RPMI8226 (cell line): Measurements from ENCODE around the gene GPC6.

Experiments used
- DNase-seq: peaks from one replicate; pipeline ENCODE4 v3.0.0-alpha.2; 2015

Gene GPC6

GRCh38 chr13:93231867-93232266, 5.3 kb downstream of the GPC6 start:
- DNase-seq: no peak

- no peak for DNase-seq
Observed at GRCh38 chr13:93233997-93234416, 7.4 kb downstream of the GPC6 start.

DNA sequence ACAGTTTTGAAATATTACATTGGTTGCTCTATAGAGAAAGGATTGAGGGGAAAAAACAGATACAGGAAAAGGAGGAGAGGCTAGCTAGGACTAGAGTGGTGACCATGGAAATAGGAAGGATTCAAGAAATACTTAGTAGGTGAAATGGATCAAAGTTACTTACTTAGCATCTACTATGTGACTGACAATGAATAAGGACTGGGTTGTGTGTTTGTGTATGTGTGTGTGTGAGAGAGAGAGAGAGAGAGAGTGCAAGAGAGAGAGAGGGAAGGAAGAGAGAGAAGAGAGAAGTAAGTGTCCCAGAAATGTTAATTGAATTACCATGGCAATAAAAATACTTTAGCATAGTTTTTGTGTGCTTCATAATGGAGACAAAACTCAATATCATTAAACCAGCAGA, 7.9 kb downstream of the GPC6 start:
- DNase-seq: no peak

DNA sequence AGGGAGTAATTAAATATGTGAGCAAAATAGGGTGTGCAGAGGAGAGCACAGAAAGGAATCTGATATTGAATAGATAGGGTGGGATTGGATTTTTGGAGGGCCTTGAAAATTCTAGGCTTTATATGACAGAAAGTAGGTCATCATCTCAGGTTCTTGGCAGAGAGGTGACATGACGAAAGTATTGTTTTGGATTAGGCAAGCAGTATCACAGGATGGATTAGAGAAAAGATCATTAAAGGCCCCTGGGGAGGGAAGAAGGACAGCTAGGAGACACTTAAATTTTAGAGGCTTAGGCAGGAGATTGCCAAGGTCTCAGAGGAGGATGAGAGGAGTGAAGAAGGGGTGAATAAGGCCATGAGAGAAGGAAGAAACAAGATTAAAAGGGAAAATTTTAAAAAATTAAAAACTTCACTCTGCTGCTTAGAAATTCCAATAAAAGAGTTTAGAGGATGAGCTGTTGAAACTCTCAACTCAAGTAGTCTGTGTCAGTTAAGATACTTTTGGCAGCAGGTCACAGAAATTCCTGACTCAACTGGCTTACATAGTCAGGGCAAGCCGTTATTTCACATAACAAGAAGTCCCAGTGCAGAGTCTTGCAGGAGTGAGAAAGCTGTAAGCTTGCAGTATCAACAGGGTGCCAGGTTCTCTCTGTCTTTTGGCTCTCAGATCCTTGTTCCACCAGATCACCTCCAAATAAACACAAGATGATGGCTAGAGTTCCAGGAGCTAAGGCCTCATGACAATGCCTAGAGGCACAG, 8.8 kb downstream of the GPC6 start:
- DNase-seq: no peak

GRCh38 chr13:93238711-93239110, 12.1 kb downstream of the GPC6 start:
- DNase-seq: no peak

DNA sequence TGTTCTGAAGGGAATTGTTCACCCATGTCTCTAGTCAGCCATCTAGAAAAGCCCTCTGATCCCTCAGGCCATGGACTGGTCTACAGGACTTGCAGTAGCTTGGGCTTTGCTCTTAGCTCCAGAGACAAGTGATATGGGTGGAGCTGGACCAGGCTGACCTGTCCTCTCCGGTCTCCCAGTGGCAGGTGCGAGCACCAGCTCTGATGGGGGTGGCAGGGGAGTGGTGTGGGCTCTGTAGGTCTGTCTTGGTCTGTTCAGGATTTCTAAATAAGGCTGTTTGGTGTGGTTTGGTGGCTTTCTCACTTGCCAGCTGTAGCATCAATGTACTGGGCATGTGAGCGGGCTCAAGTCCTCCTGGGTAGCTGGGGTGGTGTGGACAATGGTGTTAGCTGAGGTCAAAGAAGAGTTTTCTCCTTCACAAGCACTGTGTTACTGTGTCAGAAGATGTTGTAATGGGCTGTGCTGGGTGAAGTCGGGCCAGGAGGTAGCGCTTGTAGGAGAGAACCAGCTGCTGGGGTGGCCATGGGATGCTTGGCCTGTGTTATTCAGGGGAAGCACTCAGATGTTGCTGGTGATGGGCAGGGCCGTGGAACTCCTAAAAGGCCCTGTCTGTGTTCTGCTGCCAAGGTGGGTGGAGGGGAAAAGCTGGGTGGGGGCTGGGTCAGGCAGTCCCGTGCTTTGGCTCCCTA, 16.9 kb downstream of the GPC6 start:
- no peak for DNase-seq

DNA sequence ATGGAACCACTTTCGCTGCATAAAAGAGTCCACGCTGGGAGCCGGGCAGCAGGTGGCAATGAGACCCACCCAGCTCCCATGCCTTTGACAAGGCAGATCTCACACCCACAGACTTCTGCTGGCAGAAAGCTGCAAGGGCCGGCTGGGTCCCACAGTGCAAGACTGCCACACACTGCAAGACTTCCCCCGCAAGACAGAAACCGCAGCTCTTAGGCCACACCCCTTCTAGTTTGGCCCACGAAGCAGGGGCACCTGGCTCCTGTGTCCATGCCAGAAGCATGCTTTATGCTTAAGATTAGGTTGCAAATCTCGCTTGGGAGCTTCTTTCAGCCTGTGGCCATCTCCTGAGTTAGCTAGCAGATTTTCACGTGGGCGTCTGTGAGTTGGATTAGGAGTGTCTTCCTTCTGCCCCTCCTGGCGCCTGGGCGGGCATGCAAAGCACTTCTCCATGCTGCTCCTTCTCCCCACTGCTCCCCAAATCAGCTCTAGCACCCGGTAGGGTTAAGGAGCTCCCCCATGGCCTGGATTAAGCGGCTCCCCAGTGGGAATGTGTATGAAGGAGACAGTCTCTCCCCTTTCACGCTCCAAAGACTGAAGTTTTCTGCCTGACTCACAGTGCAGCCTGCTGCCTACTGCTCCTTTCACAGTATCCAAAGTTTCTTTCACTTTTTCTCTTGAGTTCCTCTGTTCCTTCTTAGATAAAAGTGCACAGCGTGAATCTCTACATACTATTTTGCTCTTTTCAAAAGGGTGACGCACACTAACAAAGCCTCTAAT, 17.7 kb downstream of the GPC6 start:
- DNase-seq: peak; percentile 11

DNA sequence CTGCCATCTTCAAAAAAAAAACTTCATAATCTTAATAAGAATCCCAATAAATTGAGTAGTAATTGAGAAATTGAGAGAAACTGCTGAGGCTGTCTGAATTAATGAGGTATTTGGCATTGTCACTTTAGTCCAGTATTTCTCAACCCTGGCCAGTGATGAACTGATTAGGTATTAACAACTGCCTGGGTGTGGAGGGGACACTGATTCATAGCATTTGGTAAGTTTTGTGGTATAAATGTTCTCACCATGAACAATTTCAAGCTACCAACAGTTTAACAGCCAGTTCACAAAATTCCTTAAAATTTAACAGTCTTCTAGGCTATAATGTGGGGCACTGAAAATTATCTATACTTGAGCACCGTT, 18.3 kb downstream of the GPC6 start:
- no peak for DNase-seq

DNA sequence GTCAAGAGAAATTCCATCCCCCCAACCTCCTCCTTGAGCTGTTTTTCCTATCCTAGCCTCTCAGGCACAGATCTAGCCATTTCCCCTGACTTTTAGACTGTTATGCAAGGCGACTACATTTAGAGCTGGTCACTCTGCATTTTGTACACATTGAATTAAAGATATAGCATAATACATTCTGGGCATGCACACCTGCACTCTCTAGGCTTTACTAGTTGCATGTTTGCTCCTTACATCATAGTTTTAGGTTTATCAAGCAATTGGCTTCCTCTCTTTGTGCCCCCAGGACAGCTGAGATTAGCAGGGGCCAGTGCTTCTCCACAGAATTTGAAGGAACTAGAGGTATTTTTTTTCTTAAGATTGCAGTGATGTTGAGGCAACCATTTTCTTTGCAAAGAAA, 19.5 kb downstream of the GPC6 start:
- DNase-seq: no peak

DNA sequence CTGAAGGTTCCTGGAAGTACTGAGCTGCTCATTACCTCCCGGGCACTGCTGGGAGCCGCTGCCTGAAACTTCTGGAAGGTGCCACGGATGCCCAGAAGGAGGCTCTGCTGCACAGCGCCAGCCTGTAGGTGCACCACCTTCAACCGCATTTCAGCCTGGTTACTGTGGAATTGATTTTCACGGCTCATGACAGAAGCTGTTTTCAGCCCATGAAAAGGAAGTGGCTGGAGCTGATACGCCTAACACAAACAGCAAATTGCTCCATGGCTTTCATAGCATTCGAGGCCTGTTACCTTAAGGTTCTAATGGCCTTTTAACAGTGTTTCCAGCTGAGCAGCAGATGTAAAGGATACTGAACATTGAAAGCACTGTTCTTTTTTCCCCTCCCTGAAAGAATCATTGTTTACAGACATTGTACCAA, 22.0 kb downstream of the GPC6 start:
- DNase-seq: no peak

- no peak for DNase-seq
Observed at GRCh38 chr13:93249364-93250306, 23.0 kb downstream of the GPC6 start.

DNA sequence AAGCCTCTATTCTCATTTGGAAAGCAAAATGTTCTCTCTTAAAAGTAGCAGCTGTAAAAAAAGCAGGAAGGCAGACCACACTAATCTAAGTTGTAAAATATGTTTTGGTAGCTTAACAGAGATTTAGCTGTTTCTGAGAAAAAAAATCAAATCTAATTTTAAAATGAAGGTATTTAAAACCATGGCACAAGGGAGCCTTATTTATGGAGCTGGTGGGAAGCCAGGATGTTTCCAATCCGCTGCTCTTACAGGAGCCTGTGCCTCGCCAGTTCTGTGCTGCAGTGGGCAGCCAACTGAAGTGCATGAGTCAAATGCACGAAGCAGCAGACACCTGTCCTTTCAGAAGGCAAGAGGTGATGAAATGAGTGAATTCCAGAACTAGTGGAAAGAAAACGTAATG, 28.2 kb downstream of the GPC6 start:
- DNase-seq: no peak

DNA sequence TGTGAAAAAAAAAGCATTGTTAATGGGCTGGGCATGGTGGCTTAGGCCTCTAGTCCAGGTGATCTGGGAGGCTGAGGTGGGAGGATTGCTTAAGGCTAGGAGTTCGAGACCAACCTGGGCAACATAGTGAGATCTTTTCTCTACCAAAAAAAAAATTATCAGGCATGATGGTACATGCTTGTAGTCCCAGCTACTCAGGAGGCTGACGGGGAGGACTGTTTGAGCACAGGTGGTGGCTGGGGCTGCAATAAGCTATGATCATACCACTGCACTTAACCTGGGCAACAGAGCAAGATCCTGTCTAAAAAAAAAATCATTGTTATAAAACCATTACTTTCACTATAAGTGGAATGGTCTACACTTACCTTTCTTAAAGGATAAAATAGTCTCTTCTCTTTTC, 30.4 kb downstream of the GPC6 start:
- no peak for DNase-seq

DNA sequence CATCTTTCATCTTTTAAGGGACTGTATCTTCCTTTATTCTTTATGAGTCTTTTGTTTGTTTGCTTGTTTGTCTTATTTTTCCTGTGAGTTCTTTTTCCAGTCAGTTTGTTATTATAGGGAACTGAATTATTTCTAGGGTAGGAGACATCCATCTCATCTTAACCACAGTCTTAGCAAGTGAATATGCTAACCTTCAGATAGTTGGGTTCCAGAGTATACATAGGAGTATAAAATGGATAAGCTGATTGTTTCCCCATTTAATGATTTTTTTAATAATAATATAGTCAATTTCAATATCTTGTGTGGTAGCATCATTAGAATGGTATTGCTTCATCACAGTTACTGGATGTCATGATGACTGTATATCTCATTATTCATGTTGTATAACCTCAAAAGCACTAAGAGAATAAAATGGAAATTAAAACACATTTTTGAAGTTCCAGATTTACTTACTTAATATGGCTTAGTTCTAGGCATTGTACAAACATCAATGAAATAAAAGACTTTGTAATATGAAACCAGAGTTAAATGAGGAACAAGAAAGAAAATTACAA, 33.0 kb downstream of the GPC6 start:
- no peak for DNase-seq

GRCh38 chr13:93260591-93260990, 34.0 kb downstream of the GPC6 start:
- DNase-seq: no peak

- no peak for DNase-seq
Observed at GRCh38 chr13:93262729-93263345, 36.2 kb downstream of the GPC6 start.

DNA sequence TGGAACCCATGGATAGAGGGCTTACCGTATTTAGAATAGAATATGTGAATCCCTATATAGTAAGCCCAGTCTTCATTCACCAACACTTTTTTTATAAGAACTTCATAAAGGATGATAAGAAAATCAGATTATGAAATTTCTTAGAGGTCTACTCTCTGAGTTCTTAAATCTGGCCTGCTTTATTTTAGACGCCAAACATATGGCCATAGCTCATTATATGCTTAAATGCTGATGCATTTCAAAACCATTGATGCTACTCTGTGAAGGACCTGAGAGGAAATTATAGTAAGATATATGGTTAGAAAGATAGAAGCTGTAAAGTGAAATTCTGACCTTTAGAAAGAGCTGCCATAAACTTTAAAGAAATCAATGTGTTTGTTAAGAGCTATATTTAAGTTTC, 38.3 kb downstream of the GPC6 start:
- DNase-seq: no peak

DNA sequence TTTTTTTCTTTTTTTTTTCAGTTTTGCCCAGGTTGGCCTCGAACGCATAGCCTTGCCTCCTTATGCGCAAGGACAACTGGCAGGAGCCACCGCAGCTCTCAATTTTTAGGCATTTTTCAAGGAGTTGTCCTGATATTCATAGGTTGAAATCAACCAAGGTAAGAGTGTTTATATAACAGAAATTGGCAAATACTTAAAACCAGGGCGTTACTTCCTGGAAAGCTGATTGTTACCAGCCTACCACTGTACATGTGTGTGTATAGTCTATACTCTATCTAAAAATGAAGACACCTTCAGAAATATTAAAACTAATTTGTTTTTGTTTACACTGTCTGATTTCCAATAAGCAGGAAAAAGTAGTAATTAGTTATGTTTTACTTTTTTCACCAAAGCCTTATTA, 39.2 kb downstream of the GPC6 start:
- DNase-seq: no peak

- DNase-seq: no peak
Observed at GRCh38 chr13:93266681-93267080, 40.1 kb downstream of the GPC6 start.

- DNase-seq: no peak
Observed at GRCh38 chr13:93268327-93269028, 41.9 kb downstream of the GPC6 start.
